Activated naive CD8-positive, alpha-beta T cell treated with anti-CD3 and anti-CD28 coated beads, Interleukin-2, amount 10 ng/mL, durations not matched to agents 7 days and 5 days (primary cell): ENCODE results near the gene HIPK2. TPM values are rescaled to one million over a fixed set of nuclear protein-coding genes. Genes with fewer than 3 reads are reported as not detected.

Source experiments
- ATAC-seq: fragments of 150-1000 bp; cut with Tn5 transposase; one replicate; pipeline ENCODE4 v1.10.0; 2021; ENCODE audit warnings: low read depth, moderate library complexity
- POLR2A ChIA-PET: fragments of 350-600 bp; sonication (Branson Sonifier 250); formaldehyde crosslinking; loops from one replicate; lab custom pipeline; 2021; ENCODE audit warnings: antibody characterized with exemption; lab: Charles Lee
- DNase-seq: peaks from one replicate; pipeline ENCODE4 v3.0.0; 2021
- H3K27ac Mint-ChIP-seq: one replicate; pipeline ENCODE4 v1.8.0; 2022; ENCODE audit warnings: mild to moderate bottlenecking, mixed read lengths
- H3K27me3 Mint-ChIP-seq: one replicate; pipeline ENCODE4 v1.8.0; 2022; ENCODE audit warnings: mild to moderate bottlenecking, moderate library complexity, mixed read lengths
- H3K36me3 Mint-ChIP-seq: one replicate; pipeline ENCODE4 v1.8.0; 2021; ENCODE audit warnings: mild to moderate bottlenecking, mixed read lengths
- H3K4me1 Mint-ChIP-seq: one replicate; pipeline ENCODE4 v1.8.0; 2021; ENCODE audit warnings: mixed read lengths
- H3K4me3 Mint-ChIP-seq: one replicate; pipeline ENCODE4 v1.8.0; 2022; ENCODE audit warnings: mild to moderate bottlenecking, moderate library complexity, mixed read lengths
- H3K9me3 Mint-ChIP-seq: one replicate; pipeline ENCODE4 v1.8.0; 2021; ENCODE audit warnings: mixed read lengths
- total RNA-seq, 2 experiments: library from RNA; stranded (reverse); gene quantifications; one replicate each; pipeline ENCODE4 v1.2.3, GENCODE V29; 2021

Gene HIPK2
- total RNA-seq, 2 experiments from 2014 or later, result 18.4 to 19.5 TPM

GRCh38 chr7:139661903-139662302 is 115.9 kb downstream of the HIPK2 start:
- Mint-ChIP-seq H3K4me3 (no peak overlapping the region), H3K4me1 (peaks cover 9% of the 10 kb centered on the region), H3K27ac (no peak overlapping the region), H3K27me3 (no peaks in the 10 kb centered on the region), H3K9me3 (no peaks in the 10 kb centered on the region), H3K36me3 (peaks cover 6% of the 10 kb centered on the region)
- ATAC-seq (no peak), DNase-seq (no peak)
- POLR2A ChIA-PET, result no interaction called here

GRCh38 chr7:139661043-139661440 is 116.8 kb downstream of the HIPK2 start:
- H3K36me3 Mint-ChIP-seq, result peaks cover 9% of the 10 kb centered on the region
- ATAC-seq (no peak), DNase-seq (no peak)
- peaks cover 9% of the 10 kb centered on the region for H3K4me1 Mint-ChIP-seq
- no peak overlapping the region for H3K27ac Mint-ChIP-seq
- POLR2A ChIA-PET, result no interaction called here
- H3K9me3 Mint-ChIP-seq, result no peaks in the 10 kb centered on the region
- H3K4me3 Mint-ChIP-seq, result no peak overlapping the region
- H3K27me3 Mint-ChIP-seq, result no peaks in the 10 kb centered on the region

- Mint-ChIP-seq H3K9me3 (no peaks in the 10 kb centered on the region), H3K4me1 (peaks cover 9% of the 10 kb centered on the region), H3K27me3 (no peaks in the 10 kb centered on the region), H3K36me3 (peaks cover 9% of the 10 kb centered on the region), H3K27ac (no peak overlapping the region), H3K4me3 (no peak overlapping the region)
- POLR2A ChIA-PET, result no interaction called here
- DNase-seq (no peak), ATAC-seq (no peak)
Observed at GRCh38 chr7:139660317-139661042, 117.3 kb downstream of the HIPK2 start.

GRCh38 chr7:139659922-139660316 is 117.9 kb downstream of the HIPK2 start:
- Mint-ChIP-seq H3K4me3 (no peak overlapping the region), H3K27me3 (no peaks in the 10 kb centered on the region), H3K36me3 (peaks cover 9% of the 10 kb centered on the region), H3K27ac (no peak overlapping the region), H3K4me1 (peaks cover 9% of the 10 kb centered on the region), H3K9me3 (no peaks in the 10 kb centered on the region)
- ATAC-seq, result no peak
- POLR2A ChIA-PET, result no interaction called here
- no peak for DNase-seq

- Mint-ChIP-seq H3K9me3 (no peaks in the 10 kb centered on the region), H3K4me3 (no peak overlapping the region), H3K27ac (peak overlapping the region; percentile 39), H3K4me1 (peaks cover 9% of the 10 kb centered on the region), H3K27me3 (no peaks in the 10 kb centered on the region), H3K36me3 (peaks cover 9% of the 10 kb centered on the region)
- DNase-seq (no peak), ATAC-seq (no peak)
- POLR2A ChIA-PET, result no interaction called here
Observed at GRCh38 chr7:139658908-139659675, 118.7 kb downstream of the HIPK2 start.

GRCh38 chr7:139658296-139658695 is 119.5 kb downstream of the HIPK2 start:
- ATAC-seq, result no peak
- DNase-seq, result no peak
- no peaks in the 10 kb centered on the region for H3K27me3 Mint-ChIP-seq
- peaks cover 9% of the 10 kb centered on the region for H3K36me3 Mint-ChIP-seq
- no peak overlapping the region for H3K27ac Mint-ChIP-seq
- H3K9me3 Mint-ChIP-seq, result no peaks in the 10 kb centered on the region
- POLR2A ChIA-PET, result no interaction called here
- no peak overlapping the region for H3K4me3 Mint-ChIP-seq
- H3K4me1 Mint-ChIP-seq, result peaks cover 9% of the 10 kb centered on the region

GRCh38 chr7:139657725-139658124 is 120.1 kb downstream of the HIPK2 start:
- ATAC-seq (no peak), DNase-seq (no peak)
- H3K36me3 Mint-ChIP-seq, result peaks cover 8% of the 10 kb centered on the region
- H3K27me3 Mint-ChIP-seq, result no peaks in the 10 kb centered on the region
- no peak overlapping the region for H3K27ac Mint-ChIP-seq
- POLR2A ChIA-PET, result no interaction called here
- H3K4me3 Mint-ChIP-seq, result no peak overlapping the region
- no peaks in the 10 kb centered on the region for H3K9me3 Mint-ChIP-seq
- peaks cover 9% of the 10 kb centered on the region for H3K4me1 Mint-ChIP-seq

GRCh38 chr7:139656387-139656786 is 121.4 kb downstream of the HIPK2 start:
- POLR2A ChIA-PET, result no interaction called here
- Mint-ChIP-seq H3K36me3 (peaks cover 8% of the 10 kb centered on the region), H3K4me3 (no peak overlapping the region), H3K9me3 (no peaks in the 10 kb centered on the region), H3K27ac (no peak overlapping the region), H3K27me3 (no peaks in the 10 kb centered on the region), H3K4me1 (peaks cover 9% of the 10 kb centered on the region)
- ATAC-seq (no peak), DNase-seq (no peak)

GRCh38 chr7:139655305-139655704 is 122.5 kb downstream of the HIPK2 start:
- Mint-ChIP-seq H3K4me3 (no peak overlapping the region), H3K27ac (no peak overlapping the region), H3K4me1 (peaks cover 9% of the 10 kb centered on the region), H3K36me3 (peaks cover 8% of the 10 kb centered on the region), H3K9me3 (no peaks in the 10 kb centered on the region), H3K27me3 (no peaks in the 10 kb centered on the region)
- POLR2A ChIA-PET, result no interaction called here
- DNase-seq, result no peak
- no peak for ATAC-seq

- H3K27ac Mint-ChIP-seq, result no peak overlapping the region
- H3K36me3 Mint-ChIP-seq, result peaks cover 8% of the 10 kb centered on the region
- DNase-seq (no peak), ATAC-seq (no peak)
- H3K27me3 Mint-ChIP-seq, result no peaks in the 10 kb centered on the region
- no peaks in the 10 kb centered on the region for H3K9me3 Mint-ChIP-seq
- no peak overlapping the region for H3K4me3 Mint-ChIP-seq
- POLR2A ChIA-PET, result no interaction called here
- H3K4me1 Mint-ChIP-seq, result peaks cover 9% of the 10 kb centered on the region
Observed at GRCh38 chr7:139654276-139655181, 123.3 kb downstream of the HIPK2 start.

GRCh38 chr7:139651914-139652313 is 125.9 kb downstream of the HIPK2 start:
- POLR2A ChIA-PET, result no interaction called here
- Mint-ChIP-seq H3K27ac (no peak overlapping the region), H3K4me3 (no peak overlapping the region), H3K36me3 (peaks cover 3% of the 10 kb centered on the region), H3K9me3 (no peaks in the 10 kb centered on the region), H3K27me3 (no peaks in the 10 kb centered on the region), H3K4me1 (peaks cover 18% of the 10 kb centered on the region)
- ATAC-seq (no peak), DNase-seq (no peak)

- DNase-seq, result no peak
- peaks cover under 1% of the 10 kb centered on the region for H3K36me3 Mint-ChIP-seq
- POLR2A ChIA-PET, result no interaction called here
- no peak overlapping the region for H3K4me3 Mint-ChIP-seq
- H3K4me1 Mint-ChIP-seq, result peaks cover 20% of the 10 kb centered on the region
- no peak overlapping the region for H3K27ac Mint-ChIP-seq
- no peak for ATAC-seq
- H3K9me3 Mint-ChIP-seq, result no peaks in the 10 kb centered on the region
- no peaks in the 10 kb centered on the region for H3K27me3 Mint-ChIP-seq
Observed at GRCh38 chr7:139651308-139651707, 126.5 kb downstream of the HIPK2 start.

GRCh38 chr7:139650429-139651100 is 127.2 kb downstream of the HIPK2 start:
- H3K36me3 Mint-ChIP-seq, result no peaks in the 10 kb centered on the region
- ATAC-seq, result no peak
- POLR2A ChIA-PET, result interaction anchor here (0.6 kb wide), 1 partner anchor 704 kb away, joined by 3 read pairs; no protein-coding TSS in a partner anchor
- no peak overlapping the region for H3K27ac Mint-ChIP-seq
- no peak overlapping the region for H3K4me3 Mint-ChIP-seq
- no peaks in the 10 kb centered on the region for H3K9me3 Mint-ChIP-seq
- H3K4me1 Mint-ChIP-seq, result peaks cover 24% of the 10 kb centered on the region
- H3K27me3 Mint-ChIP-seq, result no peaks in the 10 kb centered on the region
- DNase-seq, result no peak
